HG03521 (cell line): ENCODE data around the gene FCN2.

Experiments used
- ATAC-seq: cut with Tn5 transposase; IDR thresholded peaks from one replicate; pipeline ENCODE4 v1.9.1; 2021; ENCODE audit warnings: mild to moderate bottlenecking, moderate library complexity; ENCODE audit not compliant: unreplicated experiment

FCN2 gene

DNA sequence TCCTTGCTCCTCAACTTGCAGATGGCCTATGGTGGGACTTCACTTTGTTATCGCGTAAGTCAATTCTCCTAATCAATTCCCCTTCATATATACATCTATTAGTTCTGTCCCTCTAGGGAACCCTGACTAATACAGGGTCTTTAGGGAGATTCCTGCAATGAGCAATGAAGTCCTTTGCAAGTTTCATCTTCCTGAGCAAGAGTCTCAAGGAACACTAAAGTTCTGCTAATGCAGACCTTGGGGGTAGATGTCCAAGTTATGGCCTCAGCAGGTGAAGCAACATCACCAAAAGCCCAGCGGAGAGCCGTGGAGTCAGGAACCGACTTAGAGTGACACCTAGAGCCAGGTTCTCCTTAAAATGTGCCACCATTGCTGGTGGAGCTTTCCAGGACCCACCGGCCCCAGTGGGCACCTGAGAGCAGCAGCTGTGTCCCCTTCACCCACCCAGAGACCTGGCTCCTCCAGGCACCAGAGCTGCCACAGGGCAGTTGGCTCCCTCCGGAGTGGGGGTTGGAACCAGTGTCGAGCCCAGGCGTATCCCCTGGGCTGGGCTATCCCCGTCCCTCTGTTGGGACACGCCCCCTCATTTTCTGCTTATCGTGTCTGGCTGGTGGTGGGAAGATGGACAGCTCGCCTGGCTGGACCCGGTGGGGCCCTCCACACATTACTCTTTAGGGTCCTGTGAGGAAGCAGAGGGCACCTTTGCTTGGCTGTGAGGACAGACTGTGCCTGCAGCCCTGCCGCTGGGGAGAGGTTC lies 48.0 kb downstream of the FCN2 start:
- no peak for ATAC-seq

DNA sequence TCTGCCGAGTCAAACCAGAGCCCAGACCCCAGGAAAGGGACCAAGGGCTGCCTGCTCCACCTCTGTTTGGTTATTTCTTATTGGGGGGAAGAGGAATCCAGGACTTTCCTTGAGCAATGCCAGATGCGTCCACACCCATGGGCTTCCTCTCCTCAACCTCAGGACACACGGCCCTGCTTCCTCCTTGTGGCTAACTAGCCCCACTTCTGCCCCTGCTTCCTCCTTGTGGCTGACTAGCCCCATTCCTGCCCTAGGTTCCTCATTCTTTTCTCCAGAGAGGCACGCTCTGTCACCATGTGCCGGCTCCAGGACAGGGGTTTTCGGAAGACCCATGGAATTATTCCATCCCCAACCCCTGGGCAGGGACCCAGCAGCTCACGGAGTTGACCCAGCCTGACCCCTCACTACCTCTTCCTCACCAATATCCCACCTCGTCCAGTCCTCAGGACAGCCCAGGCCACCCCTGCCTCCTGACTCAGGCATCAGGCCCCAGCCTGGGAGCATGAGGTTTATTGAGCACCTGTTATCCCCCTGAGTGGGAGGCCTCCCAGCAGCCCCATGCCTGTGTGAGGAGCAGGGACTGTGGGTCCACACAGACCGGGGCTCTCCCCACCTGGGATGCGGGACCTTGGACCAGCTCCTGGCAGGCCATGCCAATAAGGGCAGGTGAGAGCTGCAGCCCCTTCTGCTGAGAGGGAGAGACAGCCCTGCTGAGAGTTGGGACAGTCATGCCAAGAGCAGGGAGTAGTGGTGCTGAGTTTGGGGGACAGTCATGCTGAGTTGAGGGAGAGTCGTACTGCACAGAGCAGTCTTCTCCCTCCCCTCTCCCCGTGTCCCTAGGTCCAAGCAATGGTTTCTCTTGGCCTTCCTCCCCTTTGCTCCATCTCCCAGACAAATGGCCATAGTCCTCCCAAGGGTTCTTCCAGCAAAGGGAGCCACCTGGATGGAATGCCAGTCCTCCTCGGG lies 48.9 kb downstream of the FCN2 start:
- no peak for ATAC-seq

DNA sequence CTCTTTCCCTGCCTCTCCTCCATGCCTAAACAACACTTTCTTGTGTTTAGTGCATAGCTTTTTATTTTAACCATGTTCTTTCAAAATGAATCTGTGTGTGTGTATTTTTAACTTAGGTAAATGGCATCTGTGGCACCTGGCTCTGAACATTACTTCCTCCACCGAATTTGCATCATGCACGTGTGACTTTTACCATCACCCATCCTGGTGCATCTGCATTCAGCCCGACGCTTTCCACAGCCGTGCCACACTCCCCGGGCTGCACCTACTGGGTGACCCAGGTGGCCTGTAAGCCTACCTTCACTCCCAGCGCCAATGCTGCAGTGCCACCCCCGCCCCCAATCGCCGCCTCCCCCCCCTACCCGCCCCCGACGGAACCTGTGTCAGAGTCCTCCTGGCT lies 49.8 kb downstream of the FCN2 start:
- ATAC-seq, result no peak

DNA sequence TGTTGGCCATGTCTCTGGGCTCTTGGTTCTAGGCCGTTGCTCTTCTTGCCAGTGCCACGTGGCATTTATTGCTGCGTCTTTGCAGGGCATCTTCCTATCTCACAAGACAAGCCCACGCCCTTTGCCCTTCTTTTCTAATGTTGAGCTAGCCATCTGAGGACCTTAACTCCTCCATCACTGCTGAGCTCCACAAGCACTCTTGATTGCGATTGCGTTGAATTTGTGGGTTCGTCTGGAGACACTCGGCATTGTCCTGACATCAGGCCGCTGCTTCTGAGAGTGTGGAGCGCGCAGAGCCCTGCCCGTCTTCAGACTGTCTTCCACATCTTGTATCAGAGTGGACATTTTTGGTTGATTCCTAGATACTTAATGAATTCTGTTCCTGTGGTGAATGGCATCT lies 51.6 kb downstream of the FCN2 start:
- no peak for ATAC-seq

DNA sequence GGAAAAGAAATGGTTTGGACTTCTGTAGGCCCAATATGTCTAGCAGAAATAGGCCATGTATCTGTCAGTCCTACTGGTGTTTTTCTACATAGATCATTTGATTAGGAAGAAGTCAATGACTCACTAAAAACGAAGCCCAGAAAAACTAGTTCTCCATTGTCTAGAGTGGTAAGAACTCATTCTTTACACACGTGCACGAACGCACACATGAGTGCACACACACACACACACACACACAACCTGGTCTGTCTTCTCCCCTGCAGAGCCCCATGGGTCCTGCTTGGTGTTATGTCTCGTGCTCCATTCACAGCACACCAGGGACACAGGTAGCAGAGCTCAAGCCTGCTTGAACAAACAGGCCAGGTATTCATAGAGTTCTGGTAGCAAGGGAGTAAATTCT lies 52.0 kb downstream of the FCN2 start:
- ATAC-seq, result no peak

DNA sequence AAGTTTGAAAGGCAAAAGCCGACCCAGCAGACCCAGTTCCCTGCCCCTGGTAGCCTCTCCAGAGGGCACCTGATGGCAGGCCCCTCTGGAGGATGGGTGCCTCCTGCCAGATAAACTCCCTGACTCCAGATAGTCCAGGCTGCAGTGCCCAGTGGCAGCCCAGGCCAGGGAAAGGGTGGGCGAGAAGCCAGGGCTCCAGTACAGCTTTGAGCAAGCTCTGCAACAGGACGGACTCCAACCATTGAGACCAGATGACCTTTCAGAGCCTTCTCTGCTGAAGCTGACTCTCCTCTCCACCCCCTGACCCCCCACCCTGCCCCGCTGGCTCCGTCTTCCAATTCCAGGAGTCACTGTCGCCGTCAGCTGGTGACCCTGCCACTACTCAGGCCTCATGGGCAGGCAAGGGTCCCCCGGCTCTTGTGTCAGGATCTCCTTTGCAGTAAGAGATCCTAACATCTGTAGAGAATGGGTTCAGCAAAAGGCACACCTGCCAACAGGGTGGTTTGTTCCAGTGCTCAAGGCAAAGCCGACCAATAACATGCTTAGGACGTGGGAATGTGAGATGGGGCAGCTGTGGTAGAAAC lies 52.6 kb downstream of the FCN2 start:
- no peak for ATAC-seq

DNA sequence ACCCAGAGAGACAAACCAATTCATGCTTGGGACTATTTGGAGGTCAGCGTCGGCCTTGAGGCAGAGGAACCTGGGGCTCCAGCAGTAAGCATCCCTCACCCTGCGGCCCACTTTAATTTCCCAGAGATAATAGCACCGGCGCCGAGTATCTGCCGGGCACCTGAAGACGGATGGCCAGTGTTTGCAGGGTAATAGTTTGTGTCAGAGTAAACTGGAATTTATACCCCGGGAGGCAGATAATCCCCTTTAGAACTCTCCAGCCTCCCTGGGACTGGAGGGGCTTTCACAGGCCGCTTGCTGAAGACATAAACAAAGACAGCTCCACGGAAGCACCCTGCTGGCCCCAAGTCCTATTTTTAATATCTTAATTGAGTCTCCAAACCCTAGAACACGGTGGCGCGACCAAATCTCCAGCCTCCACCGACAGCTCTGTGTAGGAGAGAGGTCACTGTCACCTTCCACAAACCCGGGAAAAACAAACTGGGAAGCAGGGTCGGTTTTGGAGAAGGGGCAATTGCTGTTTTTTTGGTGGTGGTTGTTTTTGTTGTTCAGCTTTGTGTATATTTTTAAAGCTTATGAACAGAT lies 54.5 kb downstream of the FCN2 start:
- ATAC-seq, result no peak

DNA sequence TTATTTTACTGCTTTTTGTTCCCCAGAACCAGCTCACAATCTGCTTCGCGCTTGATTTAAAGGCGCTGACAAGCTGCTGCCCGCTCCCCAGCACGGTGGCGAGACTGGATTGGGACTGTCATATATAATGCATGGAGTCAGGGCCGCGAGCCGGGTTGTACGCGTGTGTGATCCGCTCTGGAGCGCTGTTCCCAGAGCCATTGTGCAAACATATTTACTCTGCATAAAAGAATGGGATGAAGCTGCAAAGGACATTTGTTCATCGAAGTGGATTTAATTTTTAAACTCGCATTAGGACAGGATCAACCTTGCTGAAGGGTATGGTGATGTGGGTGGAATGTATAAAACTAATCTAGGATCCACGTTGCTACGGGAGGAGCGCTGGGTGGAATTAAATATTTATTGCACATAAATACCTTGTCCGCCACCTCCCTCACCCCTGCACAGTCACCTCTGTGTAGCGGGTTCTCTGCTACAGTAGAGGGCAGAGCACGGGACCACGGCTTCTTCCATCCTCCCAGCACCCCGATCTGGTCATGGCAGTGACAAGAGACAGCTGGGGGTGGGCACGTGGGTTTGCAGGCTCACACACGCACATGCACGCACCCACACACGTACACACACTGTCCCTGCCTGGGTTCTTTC lies 55.2 kb downstream of the FCN2 start:
- ATAC-seq, result no peak

DNA sequence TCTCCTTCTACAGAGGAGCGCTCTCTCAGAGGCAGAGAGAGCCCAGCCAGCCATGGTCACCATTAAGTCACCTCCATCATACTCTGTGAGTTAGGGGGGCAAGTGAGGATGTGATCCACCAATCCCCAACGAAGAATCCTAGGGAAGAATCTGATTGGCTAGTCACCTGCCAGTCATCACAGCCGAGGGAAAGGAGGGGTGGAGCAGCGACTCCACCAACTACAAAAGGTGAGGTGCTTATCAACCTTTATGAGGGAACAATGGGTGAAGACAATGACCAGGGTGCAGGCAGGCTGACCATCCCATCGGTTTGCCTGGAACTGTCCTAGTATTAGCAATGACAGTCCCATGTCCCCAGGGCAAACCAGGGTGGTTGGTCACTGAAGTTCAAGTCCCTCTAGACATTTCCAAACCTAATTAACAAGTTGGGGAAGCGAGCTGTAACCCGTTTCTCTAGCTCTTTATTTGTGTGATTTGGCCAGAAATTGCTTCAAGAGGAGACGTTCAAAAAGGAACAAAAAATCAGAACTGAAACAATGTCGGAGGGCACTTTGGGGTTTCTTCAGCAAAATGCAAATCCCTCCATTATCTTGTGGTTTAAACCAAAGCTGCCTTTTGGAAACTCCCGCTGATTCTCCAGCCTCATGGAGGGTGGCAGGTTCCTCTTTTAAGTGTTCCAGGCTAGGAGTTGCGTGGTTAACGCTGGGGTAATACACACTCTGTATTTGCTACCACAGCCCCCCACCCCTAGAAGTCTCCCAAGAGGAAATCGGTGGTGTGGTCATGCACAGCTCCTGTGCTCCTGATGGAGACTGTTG lies 55.9 kb downstream of the FCN2 start:
- ATAC-seq, result no peak
